ENCODE measurements around the gene BCAS3. TPM values are rescaled to one million over a fixed set of nuclear protein-coding genes. Genes with fewer than 3 reads are reported as not detected.

The BCAS3 gene
- total RNA-seq, 1 experiment from 2014 or later, result 26.3 TPM

GRCh38 chr17:61205401-61205800, 527.8 kb downstream of the BCAS3 start (continued):
- TF ChIP-seq, protein P1, sequence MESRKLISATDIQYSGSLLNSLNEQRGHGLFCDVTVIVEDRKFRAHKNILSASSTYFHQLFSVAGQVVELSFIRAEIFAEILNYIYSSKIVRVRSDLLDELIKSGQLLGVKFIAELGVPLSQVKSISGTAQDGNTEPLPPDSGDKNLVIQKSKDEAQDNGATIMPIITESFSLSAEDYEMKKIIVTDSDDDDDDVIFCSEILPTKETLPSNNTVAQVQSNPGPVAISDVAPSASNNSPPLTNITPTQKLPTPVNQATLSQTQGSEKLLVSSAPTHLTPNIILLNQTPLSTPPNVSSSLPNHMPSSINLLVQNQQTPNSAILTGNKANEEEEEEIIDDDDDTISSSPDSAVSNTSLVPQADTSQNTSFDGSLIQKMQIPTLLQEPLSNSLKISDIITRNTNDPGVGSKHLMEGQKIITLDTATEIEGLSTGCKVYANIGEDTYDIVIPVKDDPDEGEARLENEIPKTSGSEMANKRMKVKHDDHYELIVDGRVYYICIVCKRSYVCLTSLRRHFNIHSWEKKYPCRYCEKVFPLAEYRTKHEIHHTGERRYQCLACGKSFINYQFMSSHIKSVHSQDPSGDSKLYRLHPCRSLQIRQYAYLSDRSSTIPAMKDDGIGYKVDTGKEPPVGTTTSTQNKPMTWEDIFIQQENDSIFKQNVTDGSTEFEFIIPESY (IDR thresholded peaks at IDR 0.05; ENCODE audit: extremely low read depth, insufficient replicate concordance, low read length), result no peak

DNA sequence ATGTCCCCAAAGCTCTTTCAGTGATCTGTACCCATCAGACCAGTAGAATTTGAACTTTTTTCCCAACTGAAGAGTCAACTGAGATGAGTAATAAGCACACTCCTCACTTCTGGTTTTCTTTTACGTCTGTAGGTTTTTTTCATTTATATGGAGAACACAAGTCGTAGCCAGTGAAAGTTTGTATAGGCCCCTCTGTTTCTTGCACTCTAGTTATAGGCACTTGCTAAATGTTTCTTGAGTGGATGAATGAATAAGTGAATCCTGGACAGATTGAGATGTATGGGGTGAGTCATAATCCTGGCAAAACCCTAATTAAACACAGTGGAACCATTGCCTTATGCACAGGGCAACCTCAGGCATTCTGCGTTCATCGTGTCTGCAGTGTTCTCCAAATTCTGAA, 528.3 kb downstream of the BCAS3 start:
- Histone ChIP-seq H3K79me2 (ENCODE audit: insufficient read depth, low read length) (no peaks in the 10 kb centered on the region), H3K36me3 (ENCODE audit: control insufficient read depth in 1 of 2, insufficient read depth in 2 of 2, low read length in 2 of 2) (no peaks in the 10 kb centered on the region), H3K4me1 (ENCODE audit: control insufficient read depth in 1 of 2, insufficient read depth in 2 of 2, low read length in 2 of 2) (no peaks in the 10 kb centered on the region), H3K27ac (ENCODE audit: low read depth, low read length) (no peak overlapping the region), H3K27me3 (ENCODE audit: insufficient read depth, low read length) (0 out of 2 replicates have a peak, but pooled peaks cover 3% of the 10 kb centered on the region), H3K9me3 (ENCODE audit: control insufficient read depth in 1 of 2, insufficient read depth in 1 of 2, low read depth in 1 of 2, low read length in 2 of 2) (no peaks in the 10 kb centered on the region), H3K9ac (ENCODE audit: low read length) (no peak overlapping the region), H4K20me1 (ENCODE audit: insufficient read depth) (no peaks in the 10 kb centered on the region), H2AFZ (ENCODE audit: low read depth, low read length, poor library complexity, severe bottlenecking) (no peak overlapping the region), H3K4me2 (ENCODE audit: low read length) (no peak overlapping the region), H3K9me2 (ENCODE audit: insufficient read depth) (no peaks in the 10 kb centered on the region), H3K4me3 (replicated peaks in 1 of 2; ENCODE audit: low read depth in 1 of 2, low read length in 2 of 2) (no peak overlapping the region)
- RAD21 ChIA-PET (ENCODE audit: low non-redundant PET in 1 of 2, low total read pairs in 2 of 2, uncharacterized antibody in 2 of 2, unreplicated experiment in 2 of 2), result no interaction called here
- no peak for ATAC-seq
- POLR2A ChIA-PET, result no interaction called here
- no TSS peak for BruUV-seq (replicated peaks)
- intact Hi-C loops (cut with micrococcal nuclease), result no loop called here
- TF ChIP-seq CEBPB (IDR thresholded peaks at IDR 0.05; ENCODE audit: low read depth) (no peak), SP1 (IDR thresholded peaks at IDR 0.05; ENCODE audit: low read depth) (no peak), TCF7L2 (IDR thresholded peaks at IDR 0.05; ENCODE audit: borderline replicate concordance, extremely low read depth, insufficient read depth, insufficient read length) (no peak), FOSL1 (IDR thresholded peaks at IDR 0.05; ENCODE audit: low read depth) (no peak), POLR2AphosphoS5 (IDR thresholded peaks at IDR 0.05; ENCODE audit: low read depth, low read length) (no peak), YY1 (IDR thresholded peaks at IDR 0.05; ENCODE audit: extremely low read depth, insufficient replicate concordance, low read depth, low read length) (no peak), EZH2 (IDR thresholded peaks at IDR 0.05) (no peak), CBX3 (IDR thresholded peaks at IDR 0.05; ENCODE audit: low read depth) (no peak), ZNF274 (IDR thresholded peaks at IDR 0.05; ENCODE audit: low read depth, low read length) (no peak), ATF3 (IDR thresholded peaks at IDR 0.05) (no peak)
- TF ChIP-seq, protein P2, sequence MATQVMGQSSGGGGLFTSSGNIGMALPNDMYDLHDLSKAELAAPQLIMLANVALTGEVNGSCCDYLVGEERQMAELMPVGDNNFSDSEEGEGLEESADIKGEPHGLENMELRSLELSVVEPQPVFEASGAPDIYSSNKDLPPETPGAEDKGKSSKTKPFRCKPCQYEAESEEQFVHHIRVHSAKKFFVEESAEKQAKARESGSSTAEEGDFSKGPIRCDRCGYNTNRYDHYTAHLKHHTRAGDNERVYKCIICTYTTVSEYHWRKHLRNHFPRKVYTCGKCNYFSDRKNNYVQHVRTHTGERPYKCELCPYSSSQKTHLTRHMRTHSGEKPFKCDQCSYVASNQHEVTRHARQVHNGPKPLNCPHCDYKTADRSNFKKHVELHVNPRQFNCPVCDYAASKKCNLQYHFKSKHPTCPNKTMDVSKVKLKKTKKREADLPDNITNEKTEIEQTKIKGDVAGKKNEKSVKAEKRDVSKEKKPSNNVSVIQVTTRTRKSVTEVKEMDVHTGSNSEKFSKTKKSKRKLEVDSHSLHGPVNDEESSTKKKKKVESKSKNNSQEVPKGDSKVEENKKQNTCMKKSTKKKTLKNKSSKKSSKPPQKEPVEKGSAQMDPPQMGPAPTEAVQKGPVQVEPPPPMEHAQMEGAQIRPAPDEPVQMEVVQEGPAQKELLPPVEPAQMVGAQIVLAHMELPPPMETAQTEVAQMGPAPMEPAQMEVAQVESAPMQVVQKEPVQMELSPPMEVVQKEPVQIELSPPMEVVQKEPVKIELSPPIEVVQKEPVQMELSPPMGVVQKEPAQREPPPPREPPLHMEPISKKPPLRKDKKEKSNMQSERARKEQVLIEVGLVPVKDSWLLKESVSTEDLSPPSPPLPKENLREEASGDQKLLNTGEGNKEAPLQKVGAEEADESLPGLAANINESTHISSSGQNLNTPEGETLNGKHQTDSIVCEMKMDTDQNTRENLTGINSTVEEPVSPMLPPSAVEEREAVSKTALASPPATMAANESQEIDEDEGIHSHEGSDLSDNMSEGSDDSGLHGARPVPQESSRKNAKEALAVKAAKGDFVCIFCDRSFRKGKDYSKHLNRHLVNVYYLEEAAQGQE (IDR thresholded peaks at IDR 0.05; ENCODE audit: low read depth), result no peak
- TF ChIP-seq, protein P1 (IDR thresholded peaks at IDR 0.05; ENCODE audit: extremely low read depth, insufficient replicate concordance, low read length), result no peak
- CTCF ChIA-PET, result no interaction called here
- DNase-seq (ENCODE audit: low read depth, low spot score), result no peak

All from HCT116 (cell line).